GM12891 (cell line): Measurements from ENCODE around the gene SOHLH1.

Experiments used
- DNase-seq: peaks from one replicate; pipeline ENCODE4 v3.0.0; 2011; ENCODE audit warnings: low spot score; ENCODE audit not compliant: insufficient read length
- FAIRE-seq: peaks from 2 replicates; lab custom pipeline; 2011; peaks lifted over from hg19 to GRCh38; lab: Jason Lieb, UNC
- PAX5 ChIP-seq: IDR thresholded peaks from 2 replicates; pipeline ENCODE4 v1.6.1; 2011; ENCODE audit warnings: low read length, moderate library complexity, mild to moderate bottlenecking; ENCODE audit not compliant: insufficient read depth, severe bottlenecking
- POLR2A ChIP-seq: IDR thresholded peaks from 2 replicates; pipeline ENCODE4 v1.6.1; 2011; ENCODE audit warnings: low read depth, low read length, control low read depth
- POLR2AphosphoS5 ChIP-seq: IDR thresholded peaks from 2 replicates; pipeline ENCODE4 v1.6.1; 2011; ENCODE audit warnings: low read depth, low read length, control low read depth
- POU2F2 ChIP-seq: IDR thresholded peaks from 2 replicates; pipeline ENCODE4 v1.6.1; 2011; ENCODE audit warnings: low read depth, mild to moderate bottlenecking, control low read depth, low read length, moderate library complexity
- SPI1 ChIP-seq: IDR thresholded peaks from 2 replicates; pipeline ENCODE4 v1.6.1; 2011; ENCODE audit warnings: low read depth, low read length, control low read depth
- TAF1 ChIP-seq: IDR thresholded peaks from 2 replicates; pipeline ENCODE4 v1.6.1; 2011; ENCODE audit warnings: low read depth, low read length, control low read depth

SOHLH1 gene

DNA sequence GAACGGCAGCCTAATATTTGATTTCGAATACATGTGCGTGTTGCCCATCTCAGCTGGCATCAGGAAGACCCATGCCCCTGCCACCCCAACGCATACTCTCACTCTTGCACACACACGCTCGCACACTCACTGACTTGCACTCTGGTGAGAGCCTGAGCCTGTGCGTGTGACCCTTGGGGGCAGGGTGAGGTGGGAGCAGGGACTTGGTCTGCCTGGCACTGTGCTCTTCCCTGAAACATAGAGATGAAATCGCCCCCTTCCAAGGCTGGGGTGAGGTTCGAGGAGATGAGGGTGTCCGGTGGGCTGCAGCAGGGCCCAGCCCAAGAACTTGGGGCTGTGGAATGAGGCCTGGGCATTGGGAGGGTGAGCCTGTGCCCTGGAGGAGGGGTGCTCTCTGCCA, 35.0 kb downstream of the SOHLH1 start:
- TF ChIP-seq POLR2AphosphoS5: no peak
- no peak for TF ChIP-seq POLR2A
- no peak for TF ChIP-seq SPI1
- no peak for TF ChIP-seq TAF1
- no peak for TF ChIP-seq POU2F2
- TF ChIP-seq PAX5: no peak
- DNase-seq: no peak
- FAIRE-seq: no peak

DNA sequence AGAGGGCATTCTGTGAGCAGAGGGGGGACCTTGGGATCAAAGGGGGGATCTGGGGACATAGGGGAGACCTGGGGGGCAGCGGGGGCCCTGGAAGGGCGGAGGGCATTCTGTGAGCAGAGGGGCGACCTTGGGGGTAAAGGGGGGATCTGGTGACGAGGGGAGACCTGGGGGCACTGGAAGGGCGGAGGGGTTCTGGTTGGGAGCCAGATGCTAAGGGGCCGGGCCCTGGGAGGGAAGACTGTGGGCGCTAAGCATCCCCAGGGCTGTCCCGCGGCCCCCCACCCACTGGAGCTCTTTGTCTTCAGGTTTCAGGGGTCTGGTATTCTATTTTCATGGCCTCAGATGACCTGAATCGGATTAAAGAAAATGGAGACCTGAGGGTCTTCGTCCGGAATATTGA, 35.4 kb downstream of the SOHLH1 start:
- no peak for DNase-seq
- no peak for TF ChIP-seq POU2F2
- no peak for TF ChIP-seq SPI1
- no peak for TF ChIP-seq PAX5
- no peak for TF ChIP-seq TAF1
- TF ChIP-seq POLR2A: no peak
- TF ChIP-seq POLR2AphosphoS5: no peak
- no peak for FAIRE-seq

DNA sequence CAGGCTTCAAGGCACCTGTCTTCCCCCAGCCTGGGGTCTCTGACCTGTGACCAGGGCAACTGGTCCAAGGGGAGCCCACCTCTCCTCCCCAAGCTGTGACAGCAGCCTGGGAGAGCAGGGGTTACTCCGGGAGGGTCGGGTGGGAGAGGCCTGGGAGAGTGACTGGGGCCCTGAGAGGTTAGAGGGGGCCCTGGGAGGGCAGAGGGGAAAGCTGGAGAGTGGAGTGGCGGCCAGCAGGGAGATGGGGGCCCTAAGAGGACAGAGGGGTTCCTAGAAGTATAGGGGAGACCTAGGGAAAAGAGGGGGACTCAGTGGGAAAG, 35.9 kb downstream of the SOHLH1 start:
- DNase-seq: no peak
- no peak for FAIRE-seq
- TF ChIP-seq POLR2AphosphoS5 (no peak), PAX5 (no peak), POU2F2 (no peak), TAF1 (no peak), POLR2A (no peak), SPI1 (no peak)

DNA sequence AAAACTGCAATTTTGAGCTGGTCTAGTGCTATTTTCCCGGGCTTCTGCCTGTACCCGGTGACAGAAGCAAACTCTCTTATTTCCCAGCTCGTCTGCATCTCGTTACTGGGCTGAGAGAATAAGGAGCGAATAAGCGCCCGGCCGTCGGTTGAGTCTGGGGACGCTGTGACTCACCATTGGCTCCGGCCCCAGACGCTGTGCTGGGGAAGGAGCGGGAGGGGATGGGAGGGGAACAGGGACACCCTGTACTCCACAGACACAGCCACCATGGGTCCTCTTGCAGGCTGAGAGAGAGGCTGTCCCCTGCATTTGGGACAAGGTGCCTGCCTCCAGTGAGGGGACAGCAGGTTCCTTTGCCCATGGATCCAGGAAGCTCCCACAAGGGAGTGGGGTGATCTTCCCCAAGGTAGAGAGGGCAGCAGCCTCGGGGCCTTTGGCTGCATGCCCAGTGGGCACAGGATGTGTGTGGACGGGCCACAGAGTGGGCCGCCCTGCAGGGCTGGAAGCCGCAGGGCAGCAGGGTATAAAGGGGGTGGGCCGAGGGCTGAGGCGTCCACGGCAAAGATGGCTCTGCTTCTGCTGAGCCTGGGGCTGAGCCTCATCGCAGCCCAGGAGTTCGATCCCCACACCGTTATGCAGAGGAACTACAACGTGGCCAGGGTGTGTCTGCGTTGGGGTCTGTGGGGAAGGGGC, 36.4 kb downstream of the SOHLH1 start, which contains the start of gene LCN9:
TSS of gene LCN9 (plus strand) at position 552 of the 693 bp plus-strand sequence. CDS start at position 565, 13 bp downstream.
- DNase-seq (no peak), FAIRE-seq (no peak)
- TF ChIP-seq POU2F2: no peak
- no peak for TF ChIP-seq TAF1
- TF ChIP-seq POLR2AphosphoS5: no peak
- no peak for TF ChIP-seq PAX5
- no peak for TF ChIP-seq SPI1
- TF ChIP-seq POLR2A: no peak

DNA sequence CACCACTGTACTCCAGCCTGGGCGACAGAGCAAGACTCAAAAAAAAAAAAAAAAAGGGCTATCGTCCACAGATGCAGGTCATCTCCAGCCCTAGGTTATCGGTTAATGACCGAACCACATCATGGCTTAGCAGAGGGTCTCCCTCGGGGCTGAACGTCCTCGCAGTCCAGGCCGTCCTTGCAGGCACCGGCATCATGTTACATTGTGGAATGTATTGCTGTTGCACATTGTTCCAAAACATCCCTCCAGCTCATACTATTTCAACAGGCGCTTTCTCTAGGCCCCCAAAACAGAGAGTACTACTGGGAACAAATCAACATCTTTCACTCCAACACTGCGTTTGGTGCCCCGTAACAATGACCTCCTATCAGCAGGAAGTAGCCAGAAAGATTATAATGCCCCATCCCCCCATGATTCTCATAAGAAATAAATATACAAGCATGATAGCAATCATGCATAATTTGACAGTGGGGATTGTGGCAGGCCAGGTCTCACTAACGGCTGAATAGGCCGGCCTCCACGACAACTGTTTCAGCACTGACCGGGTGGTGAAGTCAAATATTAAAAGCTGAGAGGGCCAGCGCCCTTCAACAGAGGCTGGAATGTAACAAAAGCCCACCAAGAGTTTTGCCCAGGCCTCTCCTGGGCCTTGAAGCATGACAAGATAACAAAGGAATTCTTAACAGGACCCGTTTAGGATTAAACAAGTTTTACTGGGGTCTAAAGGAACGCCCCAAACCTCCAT, 37.3 kb downstream of the SOHLH1 start:
- DNase-seq: no peak
- TF ChIP-seq PAX5 (no peak), TAF1 (no peak), POLR2A (no peak), POLR2AphosphoS5 (no peak), SPI1 (no peak), POU2F2 (no peak)
- no peak for FAIRE-seq

DNA sequence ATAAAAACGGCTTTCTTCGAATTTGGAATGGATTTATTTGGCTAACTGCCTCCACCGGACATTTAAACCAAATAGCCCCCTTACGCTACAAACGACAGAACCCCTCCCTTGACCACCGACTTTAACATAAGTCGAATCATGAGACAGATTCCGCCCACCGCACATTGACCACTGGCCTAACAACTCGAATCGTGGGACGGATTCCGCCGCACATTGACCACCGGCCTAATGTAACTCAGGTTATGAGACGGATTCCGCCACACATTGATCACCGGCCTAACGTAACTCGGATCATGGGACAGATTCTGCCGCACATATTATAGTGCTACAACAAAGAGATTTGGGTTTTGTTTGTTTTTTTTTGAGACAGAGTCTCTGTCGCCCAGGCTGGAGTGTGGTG, 38.9 kb downstream of the SOHLH1 start:
- FAIRE-seq: no peak
- TF ChIP-seq POU2F2 (no peak), POLR2AphosphoS5 (no peak), SPI1 (no peak), POLR2A (no peak), TAF1 (no peak), PAX5 (no peak)

DNA sequence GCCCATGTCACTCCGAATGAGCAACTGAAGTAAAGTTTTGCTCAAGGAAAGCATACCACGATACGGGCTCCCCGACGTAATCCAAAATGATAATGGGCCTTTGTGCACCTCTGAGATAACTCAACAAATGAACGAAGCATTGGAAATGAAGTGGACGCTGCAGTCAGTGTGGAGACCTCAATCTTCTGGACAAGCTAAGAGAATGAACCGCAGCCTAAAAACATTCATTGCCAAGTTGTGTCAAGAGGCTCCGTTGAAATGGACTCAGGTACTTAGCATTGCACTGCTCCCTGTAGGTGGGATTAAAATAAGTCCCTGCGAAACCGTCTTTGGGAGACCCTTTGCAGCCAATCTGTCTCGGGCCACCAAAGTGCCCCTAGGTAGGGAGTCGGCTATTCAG, 40.0 kb downstream of the SOHLH1 start:
- TF ChIP-seq SPI1: no peak
- TF ChIP-seq POU2F2: no peak
- TF ChIP-seq POLR2AphosphoS5: no peak
- TF ChIP-seq PAX5: no peak
- no peak for TF ChIP-seq TAF1
- no peak for TF ChIP-seq POLR2A
- no peak for FAIRE-seq
- DNase-seq: no peak

More for the DNA sequence above, 38.9 kb downstream of the SOHLH1 start:
- DNase-seq: no peak

DNA sequence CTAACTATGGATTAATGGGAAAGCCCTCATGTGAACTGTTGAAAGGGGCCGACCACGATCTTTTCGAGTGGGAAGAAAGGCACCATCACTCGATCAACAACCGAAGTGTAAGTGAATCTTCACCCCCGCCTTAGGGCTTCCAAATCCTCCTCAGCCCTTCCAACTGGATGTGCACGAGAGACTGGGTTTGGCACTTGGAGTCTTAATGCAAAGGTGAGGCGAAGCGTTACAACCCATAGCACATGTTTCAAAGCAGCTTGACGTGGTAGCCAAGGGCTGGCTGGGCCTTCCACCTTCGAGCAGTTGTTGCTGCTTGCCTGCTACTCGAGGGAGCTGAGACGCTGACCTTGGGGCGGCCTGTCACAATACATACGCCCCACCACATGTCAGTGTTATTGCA, 41.9 kb downstream of the SOHLH1 start:
- FAIRE-seq (no peak), DNase-seq (no peak)
- TF ChIP-seq TAF1 (no peak), POU2F2 (no peak), PAX5 (no peak), POLR2A (no peak), POLR2AphosphoS5 (no peak), SPI1 (no peak)

DNA sequence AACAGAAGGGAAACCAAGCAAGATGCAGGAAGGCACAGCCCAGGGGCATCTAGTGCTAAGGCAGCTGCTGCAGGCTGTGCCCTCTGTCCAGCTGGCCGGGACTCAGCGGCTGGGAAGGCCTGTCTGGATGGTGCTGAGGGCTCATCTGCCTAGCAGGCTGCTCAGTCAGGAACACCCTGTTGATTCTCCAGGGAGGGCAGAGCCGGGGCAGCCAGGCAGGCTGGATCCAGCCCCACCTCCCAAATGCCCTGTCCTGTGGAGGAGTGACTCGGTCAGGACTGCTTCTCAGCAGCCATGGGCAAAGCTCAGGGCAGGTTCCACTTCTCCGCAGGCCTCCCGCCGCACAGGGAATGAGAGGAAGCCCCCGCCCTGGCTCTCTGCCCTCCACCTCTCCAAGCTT, 44.0 kb downstream of the SOHLH1 start:
- no peak for FAIRE-seq
- no peak for DNase-seq
- TF ChIP-seq POLR2AphosphoS5 (no peak), PAX5 (no peak), POU2F2 (no peak), POLR2A (no peak), TAF1 (no peak), SPI1 (no peak)

DNA sequence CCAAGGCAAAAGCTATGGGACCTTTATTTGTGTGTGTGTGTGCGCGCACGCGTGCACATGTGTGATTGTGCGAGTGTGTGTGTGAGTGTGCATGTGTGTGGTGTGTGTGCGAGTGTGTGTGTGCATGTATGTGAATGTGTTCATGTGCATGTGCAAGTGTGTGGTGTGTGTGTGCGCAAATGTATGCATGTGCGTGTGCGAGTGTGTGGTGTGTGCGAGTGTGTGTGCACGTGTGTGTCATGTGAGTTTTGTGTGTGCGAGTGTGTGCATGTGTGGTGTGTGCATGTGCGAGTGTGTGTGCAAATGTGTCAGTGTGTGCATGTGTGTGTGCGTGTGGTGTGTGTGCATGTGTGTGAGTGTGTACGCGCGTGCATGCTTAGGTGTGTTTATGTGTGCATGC, 48.9 kb downstream of the SOHLH1 start:
- TF ChIP-seq POLR2AphosphoS5: no peak
- no peak for TF ChIP-seq TAF1
- no peak for TF ChIP-seq PAX5
- no peak for TF ChIP-seq SPI1
- TF ChIP-seq POU2F2: no peak
- TF ChIP-seq POLR2A: no peak
- DNase-seq: no peak
- FAIRE-seq: peak; percentile 88
